GM18870 (cell line): ENCODE results near the gene PLCG2.
"Not testable (repeated sequence)": the region's sequence is repeated elsewhere in the genome, so short reads cannot be mapped to it uniquely, and the experiment has no call there.

Experiments
- ATAC-seq: cut with Tn5 transposase; IDR thresholded peaks from one replicate; pipeline ENCODE4 v1.9.1; 2021; ENCODE audit warnings: moderate library complexity; ENCODE audit not compliant: unreplicated experiment

PLCG2 gene

GRCh38 chr16:81778861-81779535 lies at the start of gene PLCG2:
PLCG2 (plus strand) TSS chr16:81779291; CDS start chr16:81785990, 6,699 bp downstream.
- ATAC-seq: peak; percentile 42

DNA sequence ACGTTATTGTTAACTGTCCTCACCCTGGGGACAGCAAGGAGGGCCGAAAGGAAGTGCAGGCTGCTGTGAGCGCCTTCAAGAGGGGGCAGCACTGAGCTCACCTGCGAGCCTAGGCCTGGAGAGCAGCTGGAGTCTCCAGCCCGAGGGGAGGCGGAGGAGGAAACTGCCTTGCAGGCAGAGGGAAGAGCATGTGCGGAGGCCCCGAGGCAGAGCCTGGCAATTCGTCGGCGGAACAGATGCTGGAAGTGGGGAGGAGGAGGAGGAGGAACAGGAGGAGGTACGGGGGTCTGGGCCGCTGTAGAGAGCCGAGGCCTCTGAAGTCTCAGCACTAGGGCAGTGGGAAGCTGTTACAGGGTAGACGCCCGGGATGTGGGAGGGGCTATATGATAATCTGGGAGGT lies 49.6 kb upstream of the PLCG2 start:
- ATAC-seq: no peak

DNA sequence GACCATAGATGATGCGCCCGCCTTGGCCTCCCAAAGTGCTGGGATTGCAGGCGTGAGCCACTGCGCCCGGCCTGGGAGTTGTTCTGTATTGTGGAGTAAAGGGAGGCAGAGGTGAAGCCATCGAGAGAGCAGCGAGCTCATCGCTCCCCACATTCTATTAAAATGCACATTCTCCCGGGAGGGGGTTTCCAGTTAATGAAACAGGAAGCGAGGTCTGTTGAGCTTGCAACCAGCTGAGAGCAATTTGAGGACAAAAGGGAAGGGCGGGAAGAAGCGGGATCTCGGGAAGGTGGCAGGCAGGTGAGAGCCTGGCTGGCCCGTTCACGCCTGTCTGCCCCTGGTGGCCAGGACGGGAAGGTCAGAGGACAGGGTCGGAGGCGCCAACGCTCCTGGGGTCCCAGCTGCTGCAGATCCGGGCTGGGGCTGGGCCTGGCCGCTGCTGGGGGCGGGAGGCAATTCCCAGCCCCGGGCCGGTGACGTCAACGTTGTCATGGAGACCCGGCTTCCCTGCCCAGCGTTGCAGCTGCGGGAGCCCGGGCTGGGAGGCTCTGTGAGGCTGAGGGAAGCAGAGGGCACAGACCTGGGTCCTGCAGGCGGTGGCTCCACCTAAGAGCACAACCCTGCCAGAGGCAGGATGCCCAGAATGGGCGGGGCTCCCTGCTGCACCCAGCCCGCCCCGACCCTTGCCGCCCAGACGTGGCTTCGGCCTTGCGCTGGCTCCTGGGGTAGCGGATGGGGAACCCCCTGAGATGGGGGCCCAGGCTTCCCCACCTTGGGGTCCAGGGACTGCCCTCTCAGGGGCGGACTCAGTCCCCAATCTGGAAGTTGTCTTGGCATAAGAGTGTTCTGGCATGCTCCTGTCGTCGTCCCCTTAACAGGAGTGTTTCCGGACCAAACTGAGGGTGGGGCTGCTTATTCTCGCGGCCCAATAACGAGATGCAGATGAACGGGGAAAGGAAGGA lies 48.7 kb upstream of the PLCG2 start:
- peak; percentile 74 for ATAC-seq

GRCh38 chr16:81731649-81732048 lies 47.4 kb upstream of the PLCG2 start:
- ATAC-seq: no peak

DNA sequence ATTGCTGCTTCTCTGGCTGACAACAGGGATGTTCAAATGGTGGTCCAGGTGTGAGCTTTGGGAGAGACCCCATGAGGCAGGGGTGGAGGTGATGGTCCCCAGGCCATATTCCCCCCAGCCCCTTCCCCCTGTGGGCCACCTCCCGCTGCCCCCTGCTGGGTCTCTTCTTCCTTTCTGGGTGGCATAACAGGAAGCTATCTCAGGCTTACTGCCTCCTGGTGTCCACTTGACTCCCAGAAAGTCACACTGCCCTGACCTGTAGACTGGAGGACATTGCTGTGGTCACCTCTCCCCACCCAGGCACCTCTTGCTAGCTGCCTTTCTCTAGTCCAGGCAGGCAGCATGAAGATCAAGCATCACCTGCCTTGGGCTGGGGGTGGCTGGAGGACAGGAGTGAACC lies 46.4 kb upstream of the PLCG2 start:
- ATAC-seq: no peak

- no peak for ATAC-seq
Observed at GRCh38 chr16:81733295-81733694, 45.8 kb upstream of the PLCG2 start.

DNA sequence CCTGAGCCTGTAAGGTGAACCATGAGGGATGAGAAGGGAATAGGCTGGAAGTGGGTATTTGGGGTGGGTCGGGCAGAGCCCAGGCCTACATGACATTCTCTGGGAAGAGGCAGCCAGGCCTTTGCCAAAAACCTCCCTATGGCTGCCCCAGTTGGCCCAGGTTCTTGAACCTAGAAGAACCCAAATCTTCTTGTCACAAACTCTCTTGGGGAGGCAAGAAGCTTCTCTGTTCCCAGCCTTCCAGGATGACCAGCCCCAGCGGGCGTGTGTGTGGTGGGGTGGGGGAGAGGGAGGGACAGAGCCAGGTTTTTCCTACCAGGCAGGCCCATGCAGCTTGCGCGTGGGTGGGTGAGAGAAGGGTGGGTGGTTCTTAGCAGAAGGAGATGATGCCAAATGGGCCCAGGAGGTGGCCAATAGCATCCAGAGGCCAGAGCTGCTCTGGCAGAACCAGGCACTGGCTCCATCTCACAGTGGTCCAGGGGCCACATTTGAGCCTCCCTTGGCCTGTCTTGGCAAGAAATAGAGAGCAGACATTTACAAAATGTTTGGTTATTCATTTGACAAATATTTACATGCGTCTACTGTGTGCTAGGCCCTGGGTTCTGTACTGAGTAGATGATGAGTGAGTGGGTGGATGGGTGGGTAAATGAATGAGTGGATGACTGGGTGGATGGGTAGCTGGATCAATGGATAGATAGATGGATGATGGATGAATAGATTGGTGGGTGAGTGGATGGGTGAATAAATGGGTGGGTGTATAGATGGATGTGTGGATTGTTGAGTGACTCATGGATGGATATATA lies 44.3 kb upstream of the PLCG2 start:
- ATAC-seq: no peak

DNA sequence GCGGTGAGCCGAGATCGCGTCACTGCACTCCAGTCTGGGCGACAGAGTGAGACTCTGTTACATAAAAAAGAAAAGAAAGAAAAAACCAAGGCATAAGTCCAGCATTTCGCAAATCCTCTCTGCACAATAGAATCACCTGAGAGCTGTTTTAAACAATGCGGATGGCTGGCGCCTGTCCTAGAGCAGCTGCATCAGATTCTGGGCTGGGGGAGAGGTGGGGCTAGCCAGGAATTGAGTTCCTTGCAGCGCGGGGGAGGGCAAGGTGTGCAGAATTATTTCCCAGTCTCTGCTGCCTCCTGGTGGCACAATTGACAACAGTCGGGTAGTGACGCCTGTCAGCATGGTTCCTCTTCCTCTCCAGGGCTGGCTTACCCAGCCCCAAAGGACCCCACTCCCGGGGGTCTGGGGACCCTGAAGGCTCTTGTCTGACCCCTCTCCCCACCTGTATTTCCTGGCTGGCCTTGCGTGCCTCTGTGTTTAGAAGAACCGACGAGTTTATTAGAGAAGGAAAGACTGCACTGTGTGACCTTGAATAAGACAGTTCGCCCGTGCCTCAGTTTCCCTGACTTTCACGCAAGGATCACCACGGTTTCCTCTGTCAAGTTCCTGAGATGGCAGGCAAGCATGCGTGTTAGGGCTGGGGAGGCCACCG lies 41.1 kb upstream of the PLCG2 start:
- ATAC-seq: peak; percentile 45

DNA sequence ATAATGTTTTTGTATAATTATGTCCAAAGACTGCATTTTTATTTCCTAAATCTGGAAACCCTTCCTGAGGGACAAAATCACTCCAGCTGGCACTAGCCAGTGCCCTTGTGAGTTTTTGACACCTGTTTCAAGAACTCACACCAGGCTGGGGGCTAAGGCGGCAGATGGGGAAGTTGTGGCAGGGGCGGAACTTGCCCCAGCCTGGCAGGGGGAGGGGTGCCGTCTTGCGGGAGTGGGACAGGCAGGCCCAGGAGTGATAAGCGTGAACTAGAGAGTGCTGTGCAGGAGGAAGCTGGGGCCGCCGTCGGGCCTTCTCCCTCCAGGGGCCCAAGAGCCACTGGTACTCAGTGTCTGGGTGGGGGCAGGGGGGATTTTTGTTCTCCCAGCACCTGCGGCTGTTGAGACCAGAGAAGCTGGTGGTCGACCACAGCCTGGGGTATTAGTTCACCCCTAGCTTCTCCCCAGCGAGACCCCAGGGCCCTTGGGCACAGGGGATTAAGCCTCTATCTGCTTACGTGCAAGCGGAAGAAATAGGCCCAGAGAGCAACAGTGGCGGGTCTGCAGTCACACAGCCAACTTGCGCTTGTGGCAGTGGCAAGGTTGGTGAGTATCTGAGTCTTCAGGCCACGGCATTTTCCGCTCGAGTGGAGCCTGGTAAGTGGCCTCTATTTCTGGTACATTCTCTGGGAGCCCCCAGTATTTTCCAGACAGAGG lies 40.2 kb upstream of the PLCG2 start:
- ATAC-seq: no peak

DNA sequence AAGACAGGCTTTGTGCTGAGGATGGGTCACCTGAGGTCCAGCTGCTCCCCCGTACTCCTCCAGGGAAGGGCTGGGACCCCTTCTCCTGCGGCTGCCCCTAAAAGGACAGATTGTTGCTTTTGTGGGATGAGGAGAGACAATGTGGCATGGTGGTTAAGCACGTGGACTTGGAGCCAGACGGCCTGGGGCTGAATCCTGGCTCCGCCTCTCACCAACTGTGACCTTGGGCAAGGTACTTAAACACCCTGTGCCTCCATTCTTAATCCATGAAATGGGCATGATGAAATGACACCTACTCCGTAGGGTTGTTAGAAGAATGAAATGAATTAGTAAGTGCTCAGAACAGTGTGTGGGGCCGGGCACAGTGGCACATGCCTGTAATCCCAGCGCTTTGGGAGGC lies 39.6 kb upstream of the PLCG2 start:
- no peak for ATAC-seq

DNA sequence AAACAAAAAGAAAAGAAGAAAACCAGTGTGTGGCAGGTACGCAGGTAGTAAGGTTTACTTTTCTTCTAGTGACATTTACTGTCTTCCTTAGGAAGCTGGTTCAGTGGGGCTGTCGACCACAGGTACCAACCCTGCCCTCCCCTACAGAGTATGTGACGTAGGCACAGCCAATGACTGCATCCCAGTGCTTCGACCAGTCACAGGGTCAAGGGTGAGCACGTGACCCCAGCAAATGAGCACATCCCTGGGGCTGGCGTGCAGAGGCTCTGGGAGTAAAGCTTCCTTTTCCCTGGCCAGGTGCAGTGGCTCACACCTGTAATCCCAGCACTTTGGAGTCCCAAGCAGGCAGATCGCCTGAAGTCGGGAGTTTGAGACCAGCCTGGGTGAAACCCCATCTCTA lies 38.9 kb upstream of the PLCG2 start:
- ATAC-seq: peak; percentile 64

DNA sequence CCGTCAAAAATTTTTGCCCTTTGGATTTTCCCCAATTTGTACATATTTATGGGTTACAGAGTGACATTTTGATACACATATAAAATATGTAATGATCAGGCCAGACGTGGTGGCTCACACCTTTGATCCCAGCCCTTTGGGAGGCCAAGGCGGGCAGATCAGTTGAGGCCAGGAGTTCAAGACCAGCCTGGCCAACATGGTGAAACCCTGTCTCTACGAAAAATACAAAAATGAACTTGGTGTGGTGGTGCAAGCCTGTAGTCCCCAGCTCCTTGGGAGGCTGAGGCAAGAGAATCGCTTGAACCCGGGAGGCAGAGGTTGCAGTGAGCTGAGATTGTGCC lies 37.7 kb upstream of the PLCG2 start:
- ATAC-seq: not testable (repeated sequence)

DNA sequence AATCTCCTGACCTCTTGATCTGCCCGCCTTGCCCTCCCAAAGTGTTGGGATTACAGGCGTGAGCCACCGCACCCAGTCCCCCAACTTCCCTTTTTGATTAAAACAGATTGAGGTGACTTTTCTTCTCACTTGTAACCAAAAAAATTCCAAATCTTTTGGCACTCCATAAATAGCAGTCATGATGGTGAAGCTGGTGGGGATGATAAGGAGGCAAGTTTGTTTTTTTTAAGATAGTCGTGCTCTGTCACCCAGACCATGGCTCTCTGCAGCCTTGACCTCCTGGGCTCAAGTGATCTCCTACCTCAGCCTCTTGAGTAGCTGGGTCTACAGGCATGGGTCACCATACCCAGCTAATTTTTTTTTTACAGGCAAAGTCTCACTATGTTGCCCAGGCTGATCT lies 34.7 kb upstream of the PLCG2 start:
- no peak for ATAC-seq

DNA sequence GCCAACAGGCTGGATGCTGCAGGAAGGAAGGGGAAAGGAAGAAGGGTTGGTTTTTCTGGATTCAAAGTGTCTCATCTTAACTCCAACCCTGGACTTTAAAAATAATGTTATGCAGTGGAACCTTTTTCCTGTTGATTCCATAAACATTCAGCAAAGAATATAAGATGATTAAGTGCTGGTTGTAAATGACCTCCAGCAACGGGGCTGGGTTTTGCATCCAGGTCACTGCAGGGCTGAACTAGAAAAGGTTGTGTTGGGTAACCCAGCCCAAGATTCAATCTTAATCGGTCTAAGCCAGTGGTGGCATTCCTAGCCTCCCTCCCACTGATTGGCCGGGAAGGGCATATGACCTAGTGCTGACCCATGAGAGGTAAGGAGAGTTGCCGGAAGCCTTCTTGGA lies 34.2 kb upstream of the PLCG2 start:
- ATAC-seq: no peak

DNA sequence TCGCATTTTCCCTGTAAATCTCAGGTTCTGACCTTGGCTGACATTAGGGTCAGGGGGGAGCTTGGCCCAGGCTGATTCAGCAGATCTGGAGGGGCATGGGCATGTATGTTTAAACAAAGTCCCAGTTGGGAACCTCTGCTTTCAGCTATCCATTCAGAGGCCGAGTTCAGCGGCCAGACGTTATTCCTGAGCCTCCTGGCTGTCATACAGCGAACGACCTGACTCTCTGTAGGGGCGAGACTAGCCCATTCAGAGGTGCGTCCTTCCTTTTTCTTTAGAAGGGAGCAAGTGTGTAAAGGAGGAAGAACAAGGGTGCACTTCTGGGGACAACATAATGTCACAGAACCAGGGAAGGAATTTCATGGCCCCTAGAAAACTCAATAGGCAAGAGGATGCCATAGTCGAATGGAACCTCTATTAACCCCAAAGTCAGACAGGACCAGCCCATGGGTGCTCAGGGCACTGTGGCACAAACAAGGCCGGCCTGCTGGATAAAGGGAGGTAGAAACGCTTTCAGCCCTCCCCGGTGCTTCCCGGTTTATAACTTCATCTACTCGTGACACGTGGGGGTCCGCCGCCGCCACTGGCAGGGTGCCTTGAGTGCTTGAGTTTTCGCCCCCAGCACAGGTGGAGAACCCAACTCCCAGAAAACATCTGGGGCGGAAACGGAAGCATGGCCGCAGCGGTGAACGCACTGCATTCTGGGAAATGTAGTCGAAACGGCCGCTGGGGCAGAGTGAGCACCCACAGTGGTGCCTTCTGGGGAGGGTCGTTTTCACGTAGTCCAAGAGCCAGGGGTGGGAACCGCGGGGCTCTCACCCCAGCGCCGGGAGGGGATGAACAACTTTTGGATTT lies 33.2 kb upstream of the PLCG2 start:
- no peak for ATAC-seq

- ATAC-seq: no peak
Observed at GRCh38 chr16:81746566-81746965, 32.5 kb upstream of the PLCG2 start.

DNA sequence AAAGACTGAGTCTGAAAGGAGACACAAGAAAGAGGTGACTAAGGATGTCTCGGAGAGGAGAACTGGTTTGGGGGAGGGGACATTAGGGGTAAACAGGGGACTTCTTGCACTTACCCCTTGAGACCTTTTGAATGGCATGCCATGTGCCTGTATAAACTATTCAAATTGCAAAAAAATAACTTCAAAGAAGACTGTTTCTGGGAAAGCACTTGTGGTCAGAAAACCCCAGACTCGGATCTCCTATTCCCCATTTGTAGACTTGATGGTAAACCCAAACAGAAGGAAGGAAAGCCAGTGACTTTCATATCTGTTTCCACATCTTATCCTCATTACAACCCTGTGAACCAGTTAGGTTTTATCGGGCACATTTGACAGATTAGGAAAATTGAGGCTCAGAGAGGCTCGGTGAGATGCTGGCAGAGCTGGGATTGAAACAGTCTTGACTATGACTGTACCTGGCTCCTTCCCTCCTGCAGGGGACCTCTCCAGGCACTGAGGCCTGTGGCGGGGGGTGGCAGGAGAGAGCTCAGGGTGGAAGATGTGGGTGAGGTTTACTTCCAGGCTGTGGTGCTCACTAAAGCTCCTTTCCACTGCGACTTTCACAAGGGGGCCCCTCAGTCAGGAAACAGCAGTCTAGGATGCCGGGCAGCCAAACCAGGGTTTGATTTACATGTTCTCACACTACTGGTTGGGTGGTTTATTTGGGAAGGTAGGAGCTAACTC lies 30.5 kb upstream of the PLCG2 start:
- ATAC-seq: no peak

- peak; percentile 77 for ATAC-seq
Observed at GRCh38 chr16:81752225-81752875, 26.7 kb upstream of the PLCG2 start.
